CD4-positive, CD25-positive, alpha-beta regulatory T cell (primary cell): ENCODE results near the gene PYGO2. TPM values are rescaled to one million over a fixed set of nuclear protein-coding genes. Genes with fewer than 3 reads are reported as not detected.

Experiments used
- ATAC-seq, 2 donors: fragments of 150-1000 bp; cut with Tn5 transposase; one replicate each; pipeline ENCODE4 v1.10.0; 2021; ENCODE audit warnings: low read depth in 2 of 2, moderate number of reproducible peaks in 2 of 2, moderate library complexity in 1 of 2
- DNase-seq, 3 donors: peaks; one replicate each; pipeline versions ENCODE4 v3.0.0 to v3.0.0-alpha.2; 2012 to 2022; ENCODE audit warnings: mixed read lengths in 1 of 3
- H3K27ac ChIP-seq: one replicate; pipeline ENCODE4 v1.7.0; 2013; ENCODE audit warnings: mild to moderate bottlenecking, low read length; ENCODE audit not compliant: insufficient read depth, poor library complexity, severe bottlenecking
- H3K27me3 ChIP-seq: one replicate; pipeline ENCODE4 v1.7.0; 2013; ENCODE audit warnings: low read length; ENCODE audit not compliant: control insufficient read depth, insufficient read depth
- H3K36me3 ChIP-seq: one replicate; pipeline ENCODE4 v1.7.0; 2013; ENCODE audit warnings: mild to moderate bottlenecking, low read length, moderate library complexity; ENCODE audit not compliant: control insufficient read depth, insufficient read depth
- H3K4me1 ChIP-seq: 2 replicates; pipeline ENCODE4 v1.7.0; 2013; ENCODE audit warnings: mild to moderate bottlenecking, low read length; ENCODE audit not compliant: insufficient read depth, control insufficient read depth, poor library complexity, severe bottlenecking
- H3K4me3 ChIP-seq: one replicate; pipeline ENCODE4 v1.7.0; 2013; ENCODE audit warnings: low read depth, mild to moderate bottlenecking, low read length, moderate library complexity
- H3K9me3 ChIP-seq, 2 experiments: 1 replicate in 1 of 2; 2 replicates in 1 of 2; pipeline ENCODE4 v1.7.0; 2013; ENCODE audit warnings: low read length in 2 of 2, mild to moderate bottlenecking in 1 of 2, moderate library complexity in 1 of 2; ENCODE audit not compliant: control insufficient read depth in 2 of 2
- H3K27ac Mint-ChIP-seq, 3 donors: one replicate each; pipeline ENCODE4 v1.8.0; 2020 to 2022; ENCODE audit warnings: mild to moderate bottlenecking in 3 of 3, mixed read lengths in 3 of 3, moderate library complexity in 2 of 3
- H3K27me3 Mint-ChIP-seq: one replicate; pipeline ENCODE4 v1.8.0; 2022; ENCODE audit warnings: mild to moderate bottlenecking, mixed read lengths
- H3K36me3 Mint-ChIP-seq: one replicate; pipeline ENCODE4 v1.8.0; 2020; ENCODE audit warnings: mixed read lengths
- H3K4me1 Mint-ChIP-seq, 4 donors: one replicate each; pipeline ENCODE4 v1.8.0; 2020 to 2022; ENCODE audit warnings: mixed read lengths in 4 of 4, mild to moderate bottlenecking in 1 of 4
- H3K4me3 Mint-ChIP-seq, 4 donors: one replicate each; pipeline ENCODE4 v1.8.0; 2020 to 2022; ENCODE audit warnings: mild to moderate bottlenecking in 4 of 4, mixed read lengths in 4 of 4, moderate library complexity in 3 of 4
- H3K9me3 Mint-ChIP-seq, 7 donors: one replicate each; pipeline ENCODE4 v1.8.0; 2020 to 2022; ENCODE audit warnings: mixed read lengths in 7 of 7, mild to moderate bottlenecking in 3 of 7, moderate library complexity in 2 of 7
- polyA plus RNA-seq, 4 donors: library from polyadenylated mRNA; unstranded; fragments of 300-500 nt; fragmentation: Illumina TruSeq; gene quantifications; one replicate each; pipeline ENCODE4 v1.2.3, GENCODE V29; 2021
- total RNA-seq: library from RNA; stranded (reverse); gene quantifications from one replicate; pipeline ENCODE4 v1.2.3, GENCODE V29; 2022

The PYGO2 gene
- total and polyA plus RNA-seq, 5 donors from 2014 or later = 30.2 to 47.3 (median 46.6) TPM

- Mint-ChIP-seq H3K4me1 (peaks cover 14 to 89% (median 56%) of the 10 kb centered on the region in 4 donors), H3K4me3 (peak overlapping the region in 2 of 4 donors; percentile 73 to 82), H3K27ac (peak overlapping the region; percentile 87 to 92 (median 91)), H3K9me3 (peaks cover 0 to 3% (median 0%) of the 10 kb centered on the region in 7 donors), H3K27me3 (no peaks in the 10 kb centered on the region), H3K36me3 (peaks cover 4% of the 10 kb centered on the region)
- DNase-seq (no peak), ATAC-seq (no peak)
- H3K4me1 ChIP-seq = peaks cover 74% of the 10 kb centered on the region
- no peaks in the 10 kb centered on the region for H3K9me3 ChIP-seq
- peak overlapping the region; percentile 86 for H3K27ac ChIP-seq
- H3K4me3 ChIP-seq = no peak overlapping the region
- no peaks in the 10 kb centered on the region for H3K27me3 ChIP-seq
- peaks cover 12% of the 10 kb centered on the region for H3K36me3 ChIP-seq
These were observed 21.4 kb downstream of the PYGO2 start for GRCh38 chr1:154940213-154940560.

- Mint-ChIP-seq H3K9me3 (peaks cover 0 to 3% (median 0%) of the 10 kb centered on the region in 7 donors), H3K36me3 (no peaks in the 10 kb centered on the region), H3K27ac (peak overlapping the region; percentile 72 to 100 (median 99)), H3K27me3 (no peaks in the 10 kb centered on the region), H3K4me3 (peak overlapping the region; percentile 71 to 98 (median 86)), H3K4me1 (peaks cover 14 to 86% (median 52%) of the 10 kb centered on the region in 4 donors)
- Histone ChIP-seq H3K27ac (peak overlapping the region; percentile 99), H3K4me3 (no peak overlapping the region), H3K4me1 (peaks cover 68% of the 10 kb centered on the region), H3K36me3 (no peaks in the 10 kb centered on the region), H3K27me3 (no peaks in the 10 kb centered on the region), H3K9me3 (no peaks in the 10 kb centered on the region)
- DNase-seq (no peak), ATAC-seq (no peak)
These were observed 22.8 kb downstream of the PYGO2 start for GRCh38 chr1:154938604-154939399.

- H3K4me1 ChIP-seq = peaks cover 61% of the 10 kb centered on the region
- Mint-ChIP-seq H3K36me3 (no peaks in the 10 kb centered on the region), H3K4me3 (peak overlapping the region; percentile 85 to 98 (median 93)), H3K27me3 (no peaks in the 10 kb centered on the region), H3K4me1 (peaks cover 14 to 81% (median 45%) of the 10 kb centered on the region in 4 donors), H3K9me3 (peaks cover 0 to 3% (median 0%) of the 10 kb centered on the region in 7 donors), H3K27ac (peak overlapping the region; percentile 99 to 100 (median 99))
- peak overlapping the region; percentile 99 for H3K27ac ChIP-seq
- DNase-seq = no peak
- H3K9me3 ChIP-seq = no peaks in the 10 kb centered on the region
- no peak for ATAC-seq
- H3K27me3 ChIP-seq = no peaks in the 10 kb centered on the region
- peak overlapping the region; percentile 94 for H3K4me3 ChIP-seq
- H3K36me3 ChIP-seq = no peaks in the 10 kb centered on the region
These were observed 23.6 kb downstream of the PYGO2 start for GRCh38 chr1:154937988-154938386.

GRCh38 chr1:154937085-154937987 lies 24.2 kb downstream of the PYGO2 start:
- peaks cover 55% of the 10 kb centered on the region for H3K4me1 ChIP-seq
- H3K9me3 Mint-ChIP-seq = peaks cover 0 to 2% (median 0%) of the 10 kb centered on the region in 7 donors

GRCh38 chr1:154936555-154937084 lies 25.0 kb downstream of the PYGO2 start, which contains the start of gene PMVK:
Gene PMVK (minus strand): TSS chr1:154936719. CDS start chr1:154936685, 34 bp downstream.
- Histone ChIP-seq H3K36me3 (peaks cover 5% of the 10 kb centered on the region), H3K4me1 (peaks cover 48% of the 10 kb centered on the region), H3K9me3 (no peaks in the 10 kb centered on the region), H3K27ac (peak within 1 kb of the TSS; percentile 99), H3K27me3 (no peaks in the 10 kb centered on the region), H3K4me3 (peak within 1 kb of the TSS; percentile 94)
- peaks cover 9 to 73% (median 38%) of the 10 kb centered on the region in 4 donors for H3K4me1 Mint-ChIP-seq
- ATAC-seq = peak; percentile 88 to 89
- H3K27ac Mint-ChIP-seq = peak within 1 kb of the TSS; percentile 99 to 100 (median 99)
- no peaks in the 10 kb centered on the region for H3K36me3 Mint-ChIP-seq
- peak within 1 kb of the TSS; percentile 85 to 98 (median 93) for H3K4me3 Mint-ChIP-seq
- H3K27me3 Mint-ChIP-seq = no peaks in the 10 kb centered on the region
- DNase-seq = peak; percentile 94 to 99 (median 98)
- H3K9me3 Mint-ChIP-seq = no peaks in the 10 kb centered on the region

More at GRCh38 chr1:154937085-154937987, 24.2 kb downstream of the PYGO2 start:
- Histone ChIP-seq H3K36me3 (no peaks in the 10 kb centered on the region), H3K4me3 (peak overlapping the region; percentile 94), H3K9me3 (no peaks in the 10 kb centered on the region), H3K27me3 (no peaks in the 10 kb centered on the region), H3K27ac (peak overlapping the region; percentile 99)
- DNase-seq = peak; percentile 89 to 98 (median 97)
- Mint-ChIP-seq H3K27me3 (no peaks in the 10 kb centered on the region), H3K4me3 (peak overlapping the region; percentile 85 to 98 (median 93)), H3K4me1 (peaks cover 10 to 80% (median 40%) of the 10 kb centered on the region in 4 donors), H3K27ac (peak overlapping the region; percentile 99 to 100 (median 99)), H3K36me3 (no peaks in the 10 kb centered on the region)
- peak; percentile 73 to 77 for ATAC-seq

GRCh38 chr1:154935749-154936554 lies 25.6 kb downstream of the PYGO2 start:
- H3K4me3 ChIP-seq = peak overlapping the region; percentile 94
- H3K4me1 Mint-ChIP-seq = peaks cover 9 to 68% (median 32%) of the 10 kb centered on the region in 4 donors
- H3K36me3 Mint-ChIP-seq = peaks cover 2% of the 10 kb centered on the region
- peak overlapping the region; percentile 99 for H3K27ac ChIP-seq
- H3K4me1 ChIP-seq = peaks cover 41% of the 10 kb centered on the region
- ATAC-seq (no peak), DNase-seq (no peak)
- H3K9me3 Mint-ChIP-seq = no peaks in the 10 kb centered on the region
- H3K4me3 Mint-ChIP-seq = peak overlapping the region; percentile 85 to 98 (median 93)
- H3K9me3 ChIP-seq = no peaks in the 10 kb centered on the region
- peak overlapping the region; percentile 99 to 100 (median 99) for H3K27ac Mint-ChIP-seq
- H3K27me3 Mint-ChIP-seq = no peaks in the 10 kb centered on the region
- H3K36me3 ChIP-seq = peaks cover 8% of the 10 kb centered on the region
- H3K27me3 ChIP-seq = no peaks in the 10 kb centered on the region
